Activated CD8-positive, alpha-beta T cell treated with anti-CD3 and anti-CD28 coated beads for 36 hours (primary cell): Measurements from ENCODE around the gene CXCL5. TPM values are rescaled to one million over a fixed set of nuclear protein-coding genes. Genes with fewer than 3 reads are reported as not detected.

ENCODE experiments used
- ATAC-seq: fragments of 200-7000 bp; cut with Tn5 transposase; one replicate; pipeline ENCODE4 v1.10.0; 2021; ENCODE audit warnings: mild to moderate bottlenecking, moderate library complexity
- CTCF ChIA-PET: fragments of 350-600 bp; sonication (Branson Sonifier 250); formaldehyde crosslinking; loops from one replicate; lab custom pipeline; 2021; ENCODE audit warnings: antibody characterized with exemption; lab: Charles Lee
- POLR2A ChIA-PET: fragments of 350-600 bp; sonication (Branson Sonifier 250); formaldehyde crosslinking; loops from one replicate; lab custom pipeline; 2021; ENCODE audit warnings: antibody characterized with exemption; lab: Charles Lee
- DNase-seq: peaks from one replicate; pipeline ENCODE4 v3.0.0-alpha.2; 2020
- H3K27ac Mint-ChIP-seq: one replicate; pipeline ENCODE4 v1.8.0; 2021; ENCODE audit warnings: mild to moderate bottlenecking, mixed read lengths
- H3K27me3 Mint-ChIP-seq: one replicate; pipeline ENCODE4 v1.8.0; 2021; ENCODE audit warnings: mixed read lengths
- H3K36me3 Mint-ChIP-seq: one replicate; pipeline ENCODE4 v1.8.0; 2021; ENCODE audit warnings: low read depth, mixed read lengths
- H3K4me1 Mint-ChIP-seq: one replicate; pipeline ENCODE4 v1.8.0; 2021; ENCODE audit warnings: low read depth, mixed read lengths
- H3K4me3 Mint-ChIP-seq: one replicate; pipeline ENCODE4 v1.8.0; 2021; ENCODE audit warnings: mild to moderate bottlenecking, moderate library complexity, mixed read lengths
- H3K9me3 Mint-ChIP-seq: one replicate; pipeline ENCODE4 v1.8.0; 2021; ENCODE audit warnings: mixed read lengths
- intact Hi-C: fragments of 100-400 bp; cut with micrococcal nuclease; formaldehyde crosslinking; loops from one replicate; pipeline ENCODE4 v1.10.0; 2022
- total RNA-seq, 2 experiments: library from RNA; stranded (reverse); gene quantifications; one replicate each; pipeline ENCODE4 v1.2.3, GENCODE V29; 2021
- TF ChIP-seq, protein P1 (sequence below): fragments of 200-600 bp; IDR thresholded peaks from one replicate; pipeline ENCODE4 v1.8.0; 2022; ENCODE audit warnings: antibody characterized with exemption, mild to moderate bottlenecking

The CXCL5 gene
- total RNA-seq, 2 experiments from 2014 or later: not detected

DNA sequence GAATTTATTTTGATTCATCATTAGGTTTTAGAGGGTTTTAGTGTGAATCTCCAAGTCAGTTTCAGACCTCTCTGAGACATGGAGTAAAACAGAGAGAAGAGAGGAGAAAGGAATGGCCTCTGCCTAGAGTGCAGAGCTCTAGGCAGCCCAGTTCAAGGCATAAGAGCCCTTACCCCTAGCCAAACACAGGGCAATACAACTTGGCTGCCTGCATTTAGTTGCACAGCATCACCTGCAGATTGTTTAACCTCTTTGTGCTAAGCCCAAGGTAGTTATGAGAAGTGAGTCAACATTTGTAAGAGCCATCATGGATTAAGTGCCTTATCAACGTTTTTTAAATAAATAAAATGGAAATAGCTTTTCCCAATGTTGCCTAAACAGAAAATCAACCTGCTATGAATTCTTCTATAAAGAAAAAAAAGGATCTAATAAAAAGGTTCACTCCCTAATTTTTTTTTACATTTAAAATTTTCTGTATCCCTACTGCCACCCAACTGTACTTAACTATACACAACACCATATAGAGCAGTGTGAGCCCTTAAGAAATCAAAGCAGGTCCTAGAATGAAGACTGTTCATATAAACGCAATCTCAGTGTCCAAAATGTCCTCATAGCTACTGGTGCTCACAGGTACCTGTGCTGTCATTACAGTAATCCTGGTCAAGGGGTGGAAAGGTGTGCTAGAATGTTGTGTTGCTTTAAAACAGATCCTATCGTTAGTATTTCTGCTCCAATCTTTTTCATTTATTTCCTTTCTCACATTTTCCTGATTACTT, 52.6 kb downstream of the CXCL5 start:
- DNase-seq: no peak

More for the DNA sequence above, 52.6 kb downstream of the CXCL5 start:
- H3K4me1 Mint-ChIP-seq: no peaks in the 10 kb centered on the region
- no peak overlapping the region for H3K4me3 Mint-ChIP-seq
- intact Hi-C loops: no loop called here
- no peaks in the 10 kb centered on the region for H3K36me3 Mint-ChIP-seq
- ChIA-PET CTCF (no interaction called here), POLR2A (interaction anchor here (0.9 kb wide), 1 partner anchor 13 kb away, joined by 3 read pairs; no protein-coding TSS in a partner anchor)
- peaks cover 20% of the 10 kb centered on the region for H3K27me3 Mint-ChIP-seq
- ATAC-seq: no peak
- H3K27ac Mint-ChIP-seq: no peak overlapping the region
- no peaks in the 10 kb centered on the region for H3K9me3 Mint-ChIP-seq
- TF ChIP-seq, protein P1, sequence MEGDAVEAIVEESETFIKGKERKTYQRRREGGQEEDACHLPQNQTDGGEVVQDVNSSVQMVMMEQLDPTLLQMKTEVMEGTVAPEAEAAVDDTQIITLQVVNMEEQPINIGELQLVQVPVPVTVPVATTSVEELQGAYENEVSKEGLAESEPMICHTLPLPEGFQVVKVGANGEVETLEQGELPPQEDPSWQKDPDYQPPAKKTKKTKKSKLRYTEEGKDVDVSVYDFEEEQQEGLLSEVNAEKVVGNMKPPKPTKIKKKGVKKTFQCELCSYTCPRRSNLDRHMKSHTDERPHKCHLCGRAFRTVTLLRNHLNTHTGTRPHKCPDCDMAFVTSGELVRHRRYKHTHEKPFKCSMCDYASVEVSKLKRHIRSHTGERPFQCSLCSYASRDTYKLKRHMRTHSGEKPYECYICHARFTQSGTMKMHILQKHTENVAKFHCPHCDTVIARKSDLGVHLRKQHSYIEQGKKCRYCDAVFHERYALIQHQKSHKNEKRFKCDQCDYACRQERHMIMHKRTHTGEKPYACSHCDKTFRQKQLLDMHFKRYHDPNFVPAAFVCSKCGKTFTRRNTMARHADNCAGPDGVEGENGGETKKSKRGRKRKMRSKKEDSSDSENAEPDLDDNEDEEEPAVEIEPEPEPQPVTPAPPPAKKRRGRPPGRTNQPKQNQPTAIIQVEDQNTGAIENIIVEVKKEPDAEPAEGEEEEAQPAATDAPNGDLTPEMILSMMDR: no peak

Other genes with a start within 250 kb of the CXCL5 start
- gene CXCL6, start 162.0 kb downstream of the CXCL5 start, total RNA-seq: not detected
- gene PF4V1, start 145.4 kb downstream of the CXCL5 start, total RNA-seq: not detected
- gene CXCL1, start 129.3 kb downstream of the CXCL5 start, total RNA-seq: not detected
- not detected for gene PF4, start 16.6 kb downstream of the CXCL5 start, total RNA-seq
- gene PPBP, start 10.5 kb downstream of the CXCL5 start, total RNA-seq: not detected
- not detected for gene CXCL3, start 40.0 kb upstream of the CXCL5 start, total RNA-seq
- gene CXCL2, start 100.5 kb upstream of the CXCL5 start, total RNA-seq: not detected
- gene MTHFD2L, start 159.4 kb upstream of the CXCL5 start, total RNA-seq: 1 to 10 TPM; 7.3 to 8.1 TPM